GM23338 (cell line): ENCODE measurements around the gene APMAP.

Source experiments
- CREB1 ChIP-seq: fragments of 250-450 bp; sonication (Bioruptor Pico); IDR thresholded peaks from 2 replicates; pipeline ENCODE4 v1.5.0; 2020; ENCODE audit warnings: low read depth, mild to moderate bottlenecking, moderate library complexity
- CTCF ChIP-seq, 2 experiments: fragments of 200-600 bp in 1 of 2; sonication (generic) in 1 of 2; conservative IDR thresholded peaks; 2 replicates each; pipeline versions ENCODE4 v1.5.1 to v1.6.1; 2016 to 2017; ENCODE audit warnings: antibody characterized with exemption in 2 of 2, low read depth in 2 of 2, mild to moderate bottlenecking in 2 of 2, moderate library complexity in 1 of 2
- EZH2 ChIP-seq: fragments of 200-600 bp; sonication (generic); IDR thresholded peaks from one replicate; pipeline ENCODE4 v1.8.0; 2017; ENCODE audit warnings: antibody characterized with exemption, mild to moderate bottlenecking, low read depth; ENCODE audit not compliant: unreplicated experiment
- EZH2phosphoT487 ChIP-seq: fragments of 200-600 bp; sonication (generic); IDR thresholded peaks from one replicate; pipeline ENCODE4 v1.8.1; 2018; ENCODE audit warnings: antibody characterized with exemption; ENCODE audit not compliant: unreplicated experiment
- JUNB ChIP-seq: IDR thresholded peaks from one replicate; pipeline ENCODE4 v1.6.1; 2016; ENCODE audit warnings: antibody characterized with exemption; ENCODE audit not compliant: unreplicated experiment
- NANOG ChIP-seq: IDR thresholded peaks from 2 replicates; pipeline ENCODE4 v1.6.1; 2016; ENCODE audit warnings: antibody characterized with exemption, borderline replicate concordance
- POLR2AphosphoS5 ChIP-seq: IDR thresholded peaks from 2 replicates; pipeline ENCODE4 v1.6.1; 2016; ENCODE audit warnings: antibody characterized with exemption, low read depth
- ZNF114 ChIP-seq: fragments of 250-450 bp; sonication (Bioruptor Pico); IDR thresholded peaks from 2 replicates; pipeline ENCODE4 v1.5.0; 2020; ENCODE audit warnings: mild to moderate bottlenecking, moderate library complexity
- ZNF331 ChIP-seq: fragments of 250-450 bp; sonication (Bioruptor Pico); IDR thresholded peaks from 2 replicates; pipeline ENCODE4 v1.5.0; 2020; ENCODE audit warnings: low read depth, mild to moderate bottlenecking, moderate library complexity
- TF ChIP-seq, protein P1 (sequence below): IDR thresholded peaks from one replicate; pipeline ENCODE4 v1.6.1; 2018; ENCODE audit warnings: antibody characterized with exemption; ENCODE audit not compliant: unreplicated experiment
- TF ChIP-seq, protein P2 (sequence below): IDR thresholded peaks from 2 replicates; pipeline ENCODE4 v1.6.1; 2016; ENCODE audit warnings: antibody characterized with exemption

DNA sequence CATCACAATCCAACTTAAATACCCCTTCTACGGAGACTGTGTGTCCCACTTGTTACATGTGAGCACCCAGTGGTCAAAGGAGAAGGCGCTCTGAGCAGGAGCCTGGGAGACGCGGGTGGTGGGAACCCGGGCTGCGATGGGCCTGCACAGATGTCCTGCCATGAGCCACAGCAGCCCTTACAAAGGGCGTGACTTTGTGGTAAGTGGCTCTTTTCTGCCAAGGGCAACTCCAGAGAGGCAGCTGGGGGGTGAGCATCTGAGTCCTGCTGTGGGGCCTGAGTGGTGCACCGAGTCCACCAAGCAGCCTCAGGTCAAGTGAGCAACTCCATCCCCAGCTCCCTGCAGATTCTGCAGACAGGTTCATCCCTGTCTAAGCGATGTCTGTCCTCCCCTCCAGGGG lies 77.1 kb downstream of the APMAP start:
- TF ChIP-seq, protein P1, sequence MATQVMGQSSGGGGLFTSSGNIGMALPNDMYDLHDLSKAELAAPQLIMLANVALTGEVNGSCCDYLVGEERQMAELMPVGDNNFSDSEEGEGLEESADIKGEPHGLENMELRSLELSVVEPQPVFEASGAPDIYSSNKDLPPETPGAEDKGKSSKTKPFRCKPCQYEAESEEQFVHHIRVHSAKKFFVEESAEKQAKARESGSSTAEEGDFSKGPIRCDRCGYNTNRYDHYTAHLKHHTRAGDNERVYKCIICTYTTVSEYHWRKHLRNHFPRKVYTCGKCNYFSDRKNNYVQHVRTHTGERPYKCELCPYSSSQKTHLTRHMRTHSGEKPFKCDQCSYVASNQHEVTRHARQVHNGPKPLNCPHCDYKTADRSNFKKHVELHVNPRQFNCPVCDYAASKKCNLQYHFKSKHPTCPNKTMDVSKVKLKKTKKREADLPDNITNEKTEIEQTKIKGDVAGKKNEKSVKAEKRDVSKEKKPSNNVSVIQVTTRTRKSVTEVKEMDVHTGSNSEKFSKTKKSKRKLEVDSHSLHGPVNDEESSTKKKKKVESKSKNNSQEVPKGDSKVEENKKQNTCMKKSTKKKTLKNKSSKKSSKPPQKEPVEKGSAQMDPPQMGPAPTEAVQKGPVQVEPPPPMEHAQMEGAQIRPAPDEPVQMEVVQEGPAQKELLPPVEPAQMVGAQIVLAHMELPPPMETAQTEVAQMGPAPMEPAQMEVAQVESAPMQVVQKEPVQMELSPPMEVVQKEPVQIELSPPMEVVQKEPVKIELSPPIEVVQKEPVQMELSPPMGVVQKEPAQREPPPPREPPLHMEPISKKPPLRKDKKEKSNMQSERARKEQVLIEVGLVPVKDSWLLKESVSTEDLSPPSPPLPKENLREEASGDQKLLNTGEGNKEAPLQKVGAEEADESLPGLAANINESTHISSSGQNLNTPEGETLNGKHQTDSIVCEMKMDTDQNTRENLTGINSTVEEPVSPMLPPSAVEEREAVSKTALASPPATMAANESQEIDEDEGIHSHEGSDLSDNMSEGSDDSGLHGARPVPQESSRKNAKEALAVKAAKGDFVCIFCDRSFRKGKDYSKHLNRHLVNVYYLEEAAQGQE = no peak
- TF ChIP-seq ZNF331 (no peak), CTCF (conservative IDR thresholded peaks at IDR 0.05; ENCODE audit: low read depth in 2 of 2) (no peak), NANOG (no peak), EZH2 (no peak), POLR2AphosphoS5 (no peak), EZH2phosphoT487 (no peak), CREB1 (no peak), JUNB (no peak), ZNF114 (no peak)
- TF ChIP-seq, protein P2, sequence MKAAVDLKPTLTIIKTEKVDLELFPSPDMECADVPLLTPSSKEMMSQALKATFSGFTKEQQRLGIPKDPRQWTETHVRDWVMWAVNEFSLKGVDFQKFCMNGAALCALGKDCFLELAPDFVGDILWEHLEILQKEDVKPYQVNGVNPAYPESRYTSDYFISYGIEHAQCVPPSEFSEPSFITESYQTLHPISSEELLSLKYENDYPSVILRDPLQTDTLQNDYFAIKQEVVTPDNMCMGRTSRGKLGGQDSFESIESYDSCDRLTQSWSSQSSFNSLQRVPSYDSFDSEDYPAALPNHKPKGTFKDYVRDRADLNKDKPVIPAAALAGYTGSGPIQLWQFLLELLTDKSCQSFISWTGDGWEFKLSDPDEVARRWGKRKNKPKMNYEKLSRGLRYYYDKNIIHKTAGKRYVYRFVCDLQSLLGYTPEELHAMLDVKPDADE = no peak
